SU-DHL-6 (cell line): ENCODE results near the gene H3-3A.

Source experiments
- H2AFZ ChIP-seq: fragments of 200-600 bp; sonication (generic); 2 replicates; pipeline ENCODE4 v1.6.1; 2014; ENCODE audit warnings: low read depth, mild to moderate bottlenecking, moderate library complexity, mixed read lengths, antibody characterized with exemption, low read length; ENCODE audit not compliant: severe bottlenecking
- H3F3A ChIP-seq: fragments of 200-600 bp; shearing (Covaris generic); 2 replicates; pipeline ENCODE4 v1.6.0; 2016; ENCODE audit warnings: antibody characterized with exemption, mild to moderate bottlenecking; ENCODE audit not compliant: insufficient read depth
- H3K27ac ChIP-seq: fragments of 200-600 bp; sonication (generic); 2 replicates; pipeline ENCODE4 v1.5.1; 2016; ENCODE audit warnings: low read depth, mild to moderate bottlenecking, low read length, moderate library complexity, mixed read lengths
- H3K27me3 ChIP-seq: fragments of 200-600 bp; sonication (generic), shearing (Covaris generic); 2 replicates; pipeline ENCODE4 v1.6.0; 2014; ENCODE audit warnings: mild to moderate bottlenecking, low read length
- H3K36me3 ChIP-seq: fragments of 200-600 bp; sonication (generic); 2 replicates; pipeline ENCODE4 v1.6.1; 2014; ENCODE audit warnings: mild to moderate bottlenecking, low read length, mixed read lengths
- H3K4me2 ChIP-seq: fragments of 300-600, 200-600 bp; shearing (Covaris generic), sonication (generic); 2 replicates; pipeline ENCODE4 v1.6.0; 2014; ENCODE audit warnings: low read length, low read depth, mild to moderate bottlenecking; ENCODE audit not compliant: poor library complexity, severe bottlenecking
- H3K4me3 ChIP-seq: fragments of 200-600 bp; sonication (generic); 2 replicates; pipeline ENCODE4 v1.5.1; 2014; ENCODE audit warnings: antibody characterized with exemption, low read length, mild to moderate bottlenecking, mixed read lengths; ENCODE audit not compliant: insufficient read depth, poor library complexity, severe bottlenecking
- H3K79me2 ChIP-seq: fragments of 200-600 bp; sonication (generic); 2 replicates; pipeline ENCODE4 v1.6.1; 2014; ENCODE audit warnings: mild to moderate bottlenecking, low read length, moderate library complexity; ENCODE audit not compliant: insufficient read depth
- H3K9ac ChIP-seq: fragments of 200-600 bp; sonication (generic); 2 replicates; pipeline ENCODE4 v1.7.0; 2014; ENCODE audit warnings: mild to moderate bottlenecking, low read length
- H3K9me2 ChIP-seq: fragments of 200-600 bp; sonication (generic); replicated peaks from 2 replicates; pipeline ENCODE4 v1.6.1; 2014; ENCODE audit warnings: low read length; ENCODE audit not compliant: insufficient read depth
- H3K9me3 ChIP-seq: fragments of 200-600 bp; sonication (generic); 2 replicates; pipeline ENCODE4 v1.6.1; 2014; ENCODE audit warnings: low read length, mixed read lengths; ENCODE audit not compliant: insufficient read depth
- H4K20me1 ChIP-seq: fragments of 200-600 bp; sonication (generic); 2 replicates; pipeline ENCODE4 v1.6.1; 2014; ENCODE audit warnings: low read depth, mild to moderate bottlenecking, antibody characterized with exemption, low read length, moderate library complexity, mixed read lengths
- EZH2phosphoT487 ChIP-seq: fragments of 200-600 bp; sonication (generic), shearing (Covaris generic); conservative IDR thresholded peaks from 2 replicates; pipeline ENCODE4 v1.6.1; 2018; ENCODE audit warnings: mild to moderate bottlenecking, antibody characterized with exemption, low read length, moderate library complexity, mixed read lengths
- TF ChIP-seq, protein P1 (sequence below): fragments of 200-600 bp; sonication (generic); IDR thresholded peaks from one replicate; pipeline ENCODE4 v1.5.1; 2017; ENCODE audit warnings: antibody characterized with exemption, mild to moderate bottlenecking, low read length, moderate library complexity; ENCODE audit not compliant: insufficient read depth, poor library complexity, severe bottlenecking

H3-3A gene

DNA sequence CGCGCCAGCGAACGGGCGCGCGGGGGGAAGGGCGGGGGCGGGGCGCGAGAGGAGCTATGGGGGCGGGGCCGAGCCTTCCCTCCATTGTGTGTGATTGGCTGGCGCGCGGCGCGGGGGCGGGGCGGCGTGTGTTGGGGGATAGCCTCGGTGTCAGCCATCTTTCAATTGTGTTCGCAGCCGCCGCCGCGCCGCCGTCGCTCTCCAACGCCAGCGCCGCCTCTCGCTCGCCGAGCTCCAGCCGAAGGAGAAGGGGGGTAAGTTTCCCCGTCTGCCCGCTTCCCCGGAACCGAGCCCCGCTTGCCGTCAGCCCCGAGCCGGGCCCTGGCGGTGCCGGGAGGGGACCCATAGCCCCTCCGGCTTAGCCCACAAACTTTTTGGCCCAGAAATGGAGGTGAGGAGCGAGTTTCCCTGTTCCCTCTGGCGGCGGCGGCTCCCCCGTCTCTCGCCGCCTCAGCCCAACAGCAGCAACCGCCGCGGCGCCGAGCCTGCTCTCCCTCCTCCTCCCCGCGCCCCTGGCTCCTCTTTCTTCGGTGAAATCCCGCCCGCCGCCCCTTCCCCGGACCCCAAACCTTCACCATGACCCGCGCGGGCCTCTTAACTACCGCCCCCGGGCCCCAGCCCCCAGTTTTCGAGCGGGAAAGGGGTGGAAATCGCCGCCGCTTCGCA lies at the start of gene H3-3A:
Gene H3-3A, plus strand, starts transcription at position 159 of the 666 bp plus-strand sequence. CDS start 1,636 bp downstream, outside the sequence.
- H3K4me2 ChIP-seq: peak within 1 kb of the TSS; percentile 77
- no peaks in the 10 kb centered on the region for H3K27me3 ChIP-seq
- no peaks in the 10 kb centered on the region for H3K9me3 ChIP-seq
- peak within 1 kb of the TSS; percentile 100 for H3K9ac ChIP-seq
- no peaks in the 10 kb centered on the region for H3K9me2 ChIP-seq
- peaks cover 30% of the 10 kb centered on the region for H3K36me3 ChIP-seq
- peaks cover 44% of the 10 kb centered on the region for H3F3A ChIP-seq
- H4K20me1 ChIP-seq: peaks cover 38% of the 10 kb centered on the region
- peaks cover 49% of the 10 kb centered on the region for H3K79me2 ChIP-seq
- no peak for TF ChIP-seq EZH2phosphoT487
- TF ChIP-seq, protein P1, sequence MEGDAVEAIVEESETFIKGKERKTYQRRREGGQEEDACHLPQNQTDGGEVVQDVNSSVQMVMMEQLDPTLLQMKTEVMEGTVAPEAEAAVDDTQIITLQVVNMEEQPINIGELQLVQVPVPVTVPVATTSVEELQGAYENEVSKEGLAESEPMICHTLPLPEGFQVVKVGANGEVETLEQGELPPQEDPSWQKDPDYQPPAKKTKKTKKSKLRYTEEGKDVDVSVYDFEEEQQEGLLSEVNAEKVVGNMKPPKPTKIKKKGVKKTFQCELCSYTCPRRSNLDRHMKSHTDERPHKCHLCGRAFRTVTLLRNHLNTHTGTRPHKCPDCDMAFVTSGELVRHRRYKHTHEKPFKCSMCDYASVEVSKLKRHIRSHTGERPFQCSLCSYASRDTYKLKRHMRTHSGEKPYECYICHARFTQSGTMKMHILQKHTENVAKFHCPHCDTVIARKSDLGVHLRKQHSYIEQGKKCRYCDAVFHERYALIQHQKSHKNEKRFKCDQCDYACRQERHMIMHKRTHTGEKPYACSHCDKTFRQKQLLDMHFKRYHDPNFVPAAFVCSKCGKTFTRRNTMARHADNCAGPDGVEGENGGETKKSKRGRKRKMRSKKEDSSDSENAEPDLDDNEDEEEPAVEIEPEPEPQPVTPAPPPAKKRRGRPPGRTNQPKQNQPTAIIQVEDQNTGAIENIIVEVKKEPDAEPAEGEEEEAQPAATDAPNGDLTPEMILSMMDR: no peak
- H3K4me3 ChIP-seq: peak within 1 kb of the TSS; percentile 92
- peak within 1 kb of the TSS; percentile 100 for H3K27ac ChIP-seq
- peak within 1 kb of the TSS; percentile 81 for H2AFZ ChIP-seq

DNA sequence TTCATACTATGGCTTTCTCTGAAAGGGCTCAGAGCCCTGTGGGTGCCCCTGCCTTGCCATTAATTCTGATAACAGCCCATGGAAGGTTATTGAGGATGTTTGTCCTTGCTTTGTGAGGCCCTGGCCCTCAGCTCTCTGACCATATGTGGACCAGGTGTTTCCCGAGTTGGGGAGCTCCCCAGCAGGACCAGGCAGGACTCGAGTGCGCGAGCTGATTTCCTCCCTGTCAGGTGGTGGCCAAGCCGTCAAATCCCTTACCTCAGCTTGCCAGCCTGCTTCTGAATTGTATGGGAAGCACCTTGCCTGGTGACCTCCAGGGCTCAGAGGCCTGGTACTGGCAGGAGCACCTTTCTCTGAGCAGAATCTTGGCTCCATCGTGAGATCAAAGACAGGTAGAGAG lies 45.4 kb upstream of the H3-3A start:
- Histone ChIP-seq H3K27ac (no peak overlapping the region), H3K9ac (no peak overlapping the region), H3K36me3 (no peaks in the 10 kb centered on the region), H2AFZ (no peak overlapping the region), H3K79me2 (no peaks in the 10 kb centered on the region), H3F3A (no peaks in the 10 kb centered on the region), H3K4me3 (no peak overlapping the region), H3K9me2 (no peaks in the 10 kb centered on the region), H4K20me1 (no peaks in the 10 kb centered on the region), H3K9me3 (no peaks in the 10 kb centered on the region), H3K4me2 (no peak overlapping the region), H3K27me3 (no peaks in the 10 kb centered on the region)
- TF ChIP-seq, protein P1: no peak
- no peak for TF ChIP-seq EZH2phosphoT487

DNA sequence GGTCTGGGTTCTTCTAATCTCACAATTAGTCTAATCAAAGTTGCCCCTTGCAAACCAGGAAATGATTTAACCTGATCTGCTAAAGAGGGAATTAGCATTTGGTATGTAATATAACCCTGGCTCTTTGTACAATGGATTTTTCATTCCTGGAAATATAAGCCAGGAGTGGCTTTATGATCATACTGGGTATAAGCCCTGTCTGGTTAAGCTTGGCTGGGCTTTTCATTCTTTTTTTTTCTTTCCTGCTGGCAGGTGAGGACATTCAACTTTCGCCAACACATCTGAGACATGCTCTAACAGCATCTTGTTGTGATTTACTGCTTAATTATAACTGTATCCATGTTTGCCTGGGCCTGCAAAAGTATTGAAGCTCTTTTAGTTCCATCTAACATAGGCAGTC lies 42.9 kb upstream of the H3-3A start:
- H3K9me2 ChIP-seq: no peaks in the 10 kb centered on the region
- TF ChIP-seq, protein P1: no peak
- no peak for TF ChIP-seq EZH2phosphoT487
- H2AFZ ChIP-seq: no peak overlapping the region
- H4K20me1 ChIP-seq: no peaks in the 10 kb centered on the region
- H3K9me3 ChIP-seq: no peaks in the 10 kb centered on the region
- H3K9ac ChIP-seq: no peak overlapping the region
- H3F3A ChIP-seq: 0 out of 2 replicates have a peak, but pooled peaks cover 4% of the 10 kb centered on the region
- H3K79me2 ChIP-seq: no peaks in the 10 kb centered on the region
- H3K4me3 ChIP-seq: no peak overlapping the region
- no peak overlapping the region for H3K27ac ChIP-seq
- no peaks in the 10 kb centered on the region for H3K27me3 ChIP-seq
- no peak overlapping the region for H3K4me2 ChIP-seq
- no peaks in the 10 kb centered on the region for H3K36me3 ChIP-seq
